HepG2 (cell line): ENCODE measurements around the gene TTLL11. TPM values are rescaled to one million over a fixed set of nuclear protein-coding genes. Genes with fewer than 3 reads are reported as not detected.

Source experiments
- ATAC-seq: fragments of 200-7000 bp; cut with Tn5 transposase; 3 replicates; pipeline ENCODE4 v1.9.1; 2020; ENCODE audit warnings: mild to moderate bottlenecking, moderate library complexity
- BruUV-seq: library from RNA; stranded (reverse); fragments of 400-500 nt; replicated peaks from 2 replicates; lab custom pipeline; 2021; lab: Mats Ljungman, UMichigan
- CTCF ChIA-PET: fragments of 300-600 bp; formaldehyde crosslinking; extraction: SDS; loops from one replicate; lab custom pipeline; 2021; ENCODE audit warnings: low total read pairs, inconsistent platforms, low intra/inter-chr PET ratio; lab: Yijun Ruan, JAX
- POLR2A ChIA-PET: fragments of 350-600 bp; sonication (Branson Sonifier 250); formaldehyde crosslinking; loops from one replicate; lab custom pipeline; 2020; ENCODE audit warnings: antibody characterized with exemption, inconsistent platforms; lab: Yijun Ruan, JAX
- DNase-seq: peaks from one replicate; pipeline ENCODE4 v3.0.0-alpha.2; 2015; ENCODE audit warnings: low spot score
- FAIRE-seq: peaks from 3 replicates; lab custom pipeline; 2011; peaks lifted over from hg19 to GRCh38; lab: Jason Lieb, UNC
- H2AFZ ChIP-seq: one replicate; pipeline ENCODE4 v1.6.1; 2011; ENCODE audit warnings: low read length, inconsistent platforms
- H3K27ac ChIP-seq: fragments of 300-600 bp; 3 replicates; pipeline ENCODE4 v1.8.0; 2011; ENCODE audit warnings: mixed run types, mild to moderate bottlenecking, mixed read lengths, low read length, inconsistent platforms; ENCODE audit not compliant: insufficient read depth; ENCODE audit errors: extremely low read length
- H3K27me3 ChIP-seq, 2 experiments: fragments of 200-600 bp in 1 of 2; 2 replicates in 1 of 2; 3 replicates in 1 of 2; pipeline versions ENCODE4 v1.6.0 to v1.8.0; 2011; ENCODE audit warnings: low read length in 2 of 2, mild to moderate bottlenecking in 2 of 2, moderate library complexity in 2 of 2, inconsistent platforms in 1 of 2; ENCODE audit not compliant: insufficient read depth in 2 of 2, control insufficient read depth in 1 of 2
- H3K36me3 ChIP-seq, 2 experiments: fragments of 200-600 bp in 1 of 2; replicated peaks in 1 of 2; 2 replicates in 1 of 2; 3 replicates in 1 of 2; pipeline versions ENCODE4 v1.5.1 to v1.8.0; 2011; ENCODE audit warnings: low read length in 2 of 2, inconsistent platforms in 1 of 2; ENCODE audit not compliant: insufficient read depth in 2 of 2, control insufficient read depth in 1 of 2
- H3K4me1 ChIP-seq: 2 replicates; pipeline ENCODE4 v1.5.1; 2012; ENCODE audit warnings: low read length, inconsistent platforms; ENCODE audit not compliant: insufficient read depth
- H3K4me2 ChIP-seq: 2 replicates; pipeline ENCODE4 v1.6.0; 2011; ENCODE audit warnings: low read depth, low read length, inconsistent platforms
- H3K4me3 ChIP-seq, 3 experiments: fragments of 200-600 bp in 1 of 3; sonication (generic), shearing (Covaris generic) in 1 of 3; replicated peaks in 1 of 3; 2 replicates each; pipeline ENCODE4 v1.5.1; 2011 to 2016; ENCODE audit warnings: low read length in 3 of 3, inconsistent platforms in 2 of 3, low read depth in 2 of 3, mild to moderate bottlenecking in 2 of 3, control low read depth in 1 of 3, mixed read lengths in 1 of 3; ENCODE audit not compliant: insufficient read depth in 1 of 3
- H3K79me2 ChIP-seq: one replicate; pipeline ENCODE4 v1.6.1; 2011; ENCODE audit warnings: low read length, inconsistent platforms; ENCODE audit not compliant: insufficient read depth
- H3K9ac ChIP-seq: 2 replicates; pipeline ENCODE4 v1.6.0; 2011; ENCODE audit warnings: mild to moderate bottlenecking, low read depth, low read length, inconsistent platforms; ENCODE audit not compliant: insufficient read depth
- H3K9me3 ChIP-seq: 2 replicates; pipeline ENCODE4 v1.5.1; 2012; ENCODE audit warnings: mild to moderate bottlenecking, low read length
- H4K20me1 ChIP-seq: 2 replicates; pipeline ENCODE4 v1.6.0; 2011; ENCODE audit warnings: inconsistent platforms, mild to moderate bottlenecking, low read length, moderate library complexity; ENCODE audit not compliant: insufficient read depth
- ARID4A ChIP-seq: sonication (generic); formaldehyde crosslinking; IDR thresholded peaks from 2 replicates; pipeline ENCODE4 v1.5.0; 2020; ENCODE audit warnings: mild to moderate bottlenecking, missing genetic modification reagents, borderline replicate concordance
- ATM ChIP-seq: fragments of 450-650 bp; IDR thresholded peaks from 2 replicates; pipeline ENCODE4 v1.7.1; 2017; ENCODE audit warnings: mild to moderate bottlenecking, borderline replicate concordance
- CCDC6 ChIP-seq: sonication (generic); formaldehyde crosslinking; IDR thresholded peaks from 2 replicates; pipeline ENCODE4 v1.8.1; 2022; ENCODE audit warnings: mild to moderate bottlenecking, missing genetic modification reagents, moderate library complexity
- CEBPZ ChIP-seq: IDR thresholded peaks from 2 replicates; pipeline ENCODE4 v1.6.1; 2012; ENCODE audit warnings: low read length, improper control_type of control experiment
- EEA1 ChIP-seq: sonication (generic); formaldehyde crosslinking; IDR thresholded peaks from 2 replicates; pipeline ENCODE4 v1.5.1; 2020; ENCODE audit warnings: mild to moderate bottlenecking, missing genetic modification reagents, borderline replicate concordance
- HOXD1 ChIP-seq: sonication (generic); formaldehyde crosslinking; IDR thresholded peaks from 2 replicates; pipeline ENCODE4 v1.5.0; 2020; ENCODE audit warnings: missing genetic modification reagents
- ZNF30 ChIP-seq: sonication (generic); formaldehyde crosslinking; IDR thresholded peaks from 2 replicates; pipeline ENCODE4 v1.5.0; 2020; ENCODE audit warnings: mild to moderate bottlenecking, missing genetic modification reagents
- ZNF589 ChIP-seq: sonication (generic); formaldehyde crosslinking; conservative IDR thresholded peaks from 2 replicates; pipeline ENCODE4 v1.8.0; 2022; ENCODE audit warnings: mild to moderate bottlenecking, moderate library complexity, missing genetic modification reagents
- WGBS: methylation state at CpG from one replicate; pipeline ENCODE4 v1.1.6; 2017; ENCODE audit warnings: low lambda C conversion rate; 5-methylcytosine and 5-hydroxymethylcytosine counted together
- in situ Hi-C: cut with HindIII; loops from 2 replicates; pipeline ENCODE4 v1.10.0; 2017; ENCODE audit warnings: low pct_unique_long_range_greater_than_20kb; ENCODE audit not compliant: extremely low pct_ligation_motif_present
- intact Hi-C: fragments of 100-400 bp; cut with micrococcal nuclease; formaldehyde crosslinking; loops from one replicate; pipeline ENCODE4 v1.10.0; 2022; ENCODE audit not compliant: unreplicated experiment
- polyA plus RNA-seq, 8 experiments: library from polyadenylated mRNA; depleted of rRNA in 3 of 8; stranded (reverse) in 7 of 8; unstranded in 1 of 8; fragments of >200 nt; fragmentation: Illumina TruSeq in 4 of 8; extraction: Trizol in 4 of 8; gene quantifications; 2 replicates each; pipeline versions ENCODE4 v1.2.1 to v1.2.3, GENCODE V29; 2011 to 2016; ENCODE audit warnings: low read depth in 4 of 8, missing spikeins in 1 of 8, mixed read lengths in 1 of 8; ENCODE audit not compliant: insufficient read depth in 1 of 8
- total RNA-seq, 5 experiments: library from RNA; depleted of rRNA; stranded (reverse); fragments of >200 nt; fragmentation: Illumina TruSeq; extraction: Trizol; gene quantifications; 2 replicates each; pipeline ENCODE4 v1.2.3, GENCODE V29; 2016; ENCODE audit warnings: low read depth in 1 of 5

Gene TTLL11
- total and polyA plus RNA-seq, 2 of the 13 experiments (the other 11 are each of a cell fraction or from before 2014, with no cell fraction given): 4.5 to 5.2 TPM

- no peaks in the 10 kb centered on the region for H3K79me2 ChIP-seq
- no TSS peak for BruUV-seq
- TF ChIP-seq CEBPZ: no peak
- TF ChIP-seq, all 625 proteins: peak for 0
- WGBS: 98% methylated on average over 7 of the region's 8 CpGs
- Histone ChIP-seq H3K36me3 (peaks cover 36 to 62% of the 10 kb centered on the region in 2 experiments), H3K27me3 (no peaks in the 10 kb centered on the region), H3K9ac (no peak overlapping the region), H3K4me3 (no peak overlapping the region), H2AFZ (no peak overlapping the region), H3K27ac (no peak overlapping the region), H3K9me3 (no peaks in the 10 kb centered on the region), H3K4me1 (no peaks in the 10 kb centered on the region), H4K20me1 (no peaks in the 10 kb centered on the region), H3K4me2 (no peak overlapping the region)
- FAIRE-seq: no peak
- DNase-seq: no peak
- ChIA-PET CTCF (no interaction called here), POLR2A (no interaction called here)
- intact Hi-C loops (no loop called here), in situ Hi-C loops (no loop called here)
- no peak for ATAC-seq
Measured at GRCh38 chr9:121781145-121781548, 312.0 kb downstream of the TTLL11 start.

GRCh38 chr9:121780177-121781040, 312.7 kb downstream of the TTLL11 start:
- ChIA-PET POLR2A (no interaction called here), CTCF (no interaction called here)
- Histone ChIP-seq H3K4me3 (no peak overlapping the region), H3K9me3 (no peaks in the 10 kb centered on the region), H3K27me3 (no peaks in the 10 kb centered on the region), H3K79me2 (no peaks in the 10 kb centered on the region), H2AFZ (no peak overlapping the region), H3K27ac (no peak overlapping the region), H3K36me3 (peaks cover 38 to 69% of the 10 kb centered on the region in 2 experiments), H3K9ac (no peak overlapping the region), H4K20me1 (no peaks in the 10 kb centered on the region), H3K4me2 (no peak overlapping the region), H3K4me1 (no peaks in the 10 kb centered on the region)
- FAIRE-seq (no peak), ATAC-seq (no peak), DNase-seq (no peak)
- BruUV-seq: no TSS peak
- in situ Hi-C loops (no loop called here), intact Hi-C loops (no loop called here)
- 97% methylated on average over 16 of the region's 17 CpGs for WGBS
- TF ChIP-seq ZNF589 (CRISPR knock-in tag) (no peak), ATM (no peak), EEA1 (CRISPR knock-in tag) (no peak), CCDC6 (no peak), ZNF30 (CRISPR knock-in tag) (no peak), ARID4A (CRISPR knock-in tag) (no peak), HOXD1 (no peak)
